Measurements from ENCODE around the gene CCBE1. TPM values are rescaled to one million over a fixed set of nuclear protein-coding genes. Genes with fewer than 3 reads are reported as not detected.

The CCBE1 gene
- total and polyA plus RNA-seq, 4 experiments from 2014 or later, result not detected

DNA sequence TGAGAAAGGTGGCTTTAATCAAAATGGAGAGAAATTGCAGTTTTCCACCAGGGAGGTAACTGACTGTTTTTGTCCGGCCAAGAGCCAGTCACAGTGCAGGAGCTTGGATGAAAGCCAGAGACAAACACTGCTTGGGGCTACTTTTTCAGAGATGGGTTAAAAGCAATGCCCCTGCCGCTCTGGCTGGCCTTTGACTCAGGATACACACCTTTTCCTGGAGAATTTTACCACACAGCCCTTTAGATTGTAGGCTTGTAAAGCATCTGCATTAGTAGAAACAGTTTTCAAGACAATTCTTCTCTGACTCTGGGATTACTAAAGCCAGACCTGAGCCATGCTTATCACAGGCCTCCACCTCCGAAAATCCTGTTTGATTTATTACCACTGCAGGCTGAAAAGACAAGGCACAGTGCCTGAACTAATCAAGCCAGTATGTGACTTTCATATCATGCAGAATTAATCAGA lies 79.7 kb downstream of the CCBE1 start:
- Mint-ChIP-seq H3K27me3 (peaks cover 1 to 2% of the 10 kb centered on the region in 2 donors), H3K36me3 (no peaks in the 10 kb centered on the region), H3K27ac (no peak overlapping the region), H3K4me3 (no peak overlapping the region), H3K4me1 (no peaks in the 10 kb centered on the region), H3K9me3 (peaks cover 0 to 2% (median 0%) of the 10 kb centered on the region in 8 donors)
- no peaks in the 10 kb centered on the region for H3K4me1 ChIP-seq (ENCODE audit: insufficient read depth, low read length)
- DNase-seq, result no peak
- POLR2A ChIA-PET (ENCODE audit: partially characterized antibody), result no interaction called here
- H3K27me3 ChIP-seq (ENCODE audit: insufficient read depth, low read length), result peaks cover 3% of the 10 kb centered on the region
- H3K9me3 ChIP-seq (ENCODE audit: control insufficient read depth in 1 of 2, low read length in 2 of 2), result no peaks in the 10 kb centered on the region
- no peak overlapping the region for H3K27ac ChIP-seq (ENCODE audit: low read depth, low read length)
- H3K36me3 ChIP-seq (ENCODE audit: insufficient read depth, low read length), result no peaks in the 10 kb centered on the region
- CTCF ChIA-PET (ENCODE audit: partially characterized antibody), result no interaction called here
- no peak overlapping the region for H3K4me3 ChIP-seq (ENCODE audit: low read length in 2 of 2)
- intact Hi-C loops (cut with micrococcal nuclease), result no loop called here

DNA sequence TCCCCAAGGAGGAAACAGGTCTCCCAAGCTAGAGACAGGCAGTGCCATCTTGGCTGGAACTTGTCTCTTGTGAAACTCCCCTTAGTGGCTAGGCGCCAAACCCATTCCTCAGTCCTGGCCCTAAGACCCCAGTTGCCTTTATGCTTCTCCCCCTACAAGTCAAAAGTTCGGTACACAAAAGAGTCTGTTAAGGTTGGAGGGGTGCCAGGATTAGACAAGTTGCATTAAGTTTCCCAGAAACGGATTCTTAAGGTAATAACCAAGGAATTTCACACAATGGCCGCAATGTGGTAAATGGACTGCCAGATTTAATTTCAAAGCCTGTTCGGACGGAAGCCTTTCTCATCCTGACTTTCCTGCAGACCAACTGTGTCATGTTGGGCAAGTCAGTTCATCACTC lies 80.7 kb downstream of the CCBE1 start:
- no peak overlapping the region for H3K27ac Mint-ChIP-seq
- DNase-seq, result no peak
- H3K4me3 Mint-ChIP-seq, result no peak overlapping the region
- Histone ChIP-seq H3K27me3 (ENCODE audit: insufficient read depth, low read length) (no peaks in the 10 kb centered on the region), H3K4me3 (ENCODE audit: low read length in 2 of 2) (no peak overlapping the region), H3K9me3 (ENCODE audit: control insufficient read depth in 1 of 2, low read length in 2 of 2) (no peaks in the 10 kb centered on the region), H3K36me3 (ENCODE audit: insufficient read depth, low read length) (no peaks in the 10 kb centered on the region), H3K4me1 (ENCODE audit: insufficient read depth, low read length) (no peaks in the 10 kb centered on the region), H3K27ac (ENCODE audit: low read depth, low read length) (no peak overlapping the region)
- H3K4me1 Mint-ChIP-seq, result no peaks in the 10 kb centered on the region
- peaks cover 1 to 2% of the 10 kb centered on the region in 2 donors for H3K27me3 Mint-ChIP-seq
- H3K36me3 Mint-ChIP-seq, result no peaks in the 10 kb centered on the region
- H3K9me3 Mint-ChIP-seq, result peaks cover 0 to 2% (median 0%) of the 10 kb centered on the region in 8 donors
- ChIA-PET POLR2A (ENCODE audit: partially characterized antibody) (no interaction called here), CTCF (ENCODE audit: partially characterized antibody) (no interaction called here)
- intact Hi-C loops (cut with micrococcal nuclease), result no loop called here

DNA sequence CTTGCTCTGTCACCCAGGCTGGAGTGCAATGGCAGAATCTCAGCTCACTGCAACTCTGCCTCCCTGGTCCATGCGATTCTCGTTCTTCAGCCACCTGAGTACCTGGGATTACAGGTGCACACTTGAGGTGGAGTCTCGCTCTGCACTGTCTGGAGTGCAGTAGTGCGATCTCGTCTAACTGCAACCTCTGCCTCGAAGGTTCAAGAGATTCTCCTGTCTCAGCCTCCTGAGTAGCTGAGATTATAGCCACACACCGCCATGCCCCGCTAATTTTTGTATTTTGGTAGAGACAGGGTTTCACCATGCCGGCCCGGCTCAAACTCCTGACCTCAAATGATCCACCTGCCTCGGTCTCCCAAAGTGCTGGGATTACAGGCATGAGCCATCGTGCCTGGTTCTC lies 83.3 kb downstream of the CCBE1 start:
- intact Hi-C loops (cut with micrococcal nuclease), result no loop called here
- no peak for DNase-seq
- CTCF ChIA-PET (ENCODE audit: partially characterized antibody), result no interaction called here
- Mint-ChIP-seq H3K36me3 (no peaks in the 10 kb centered on the region), H3K4me1 (no peaks in the 10 kb centered on the region), H3K9me3 (peaks cover 0 to 4% (median 0%) of the 10 kb centered on the region in 8 donors), H3K27me3 (no peaks in the 10 kb centered on the region), H3K27ac (no peak overlapping the region), H3K4me3 (no peak overlapping the region)
- Histone ChIP-seq H3K27me3 (ENCODE audit: insufficient read depth, low read length) (no peaks in the 10 kb centered on the region), H3K4me1 (ENCODE audit: insufficient read depth, low read length) (no peaks in the 10 kb centered on the region), H3K36me3 (ENCODE audit: insufficient read depth, low read length) (no peaks in the 10 kb centered on the region), H3K9me3 (ENCODE audit: control insufficient read depth in 1 of 2, low read length in 2 of 2) (no peaks in the 10 kb centered on the region), H3K4me3 (ENCODE audit: low read length in 2 of 2) (no peak overlapping the region), H3K27ac (ENCODE audit: low read depth, low read length) (no peak overlapping the region)
- POLR2A ChIA-PET (ENCODE audit: partially characterized antibody), result no interaction called here

DNA sequence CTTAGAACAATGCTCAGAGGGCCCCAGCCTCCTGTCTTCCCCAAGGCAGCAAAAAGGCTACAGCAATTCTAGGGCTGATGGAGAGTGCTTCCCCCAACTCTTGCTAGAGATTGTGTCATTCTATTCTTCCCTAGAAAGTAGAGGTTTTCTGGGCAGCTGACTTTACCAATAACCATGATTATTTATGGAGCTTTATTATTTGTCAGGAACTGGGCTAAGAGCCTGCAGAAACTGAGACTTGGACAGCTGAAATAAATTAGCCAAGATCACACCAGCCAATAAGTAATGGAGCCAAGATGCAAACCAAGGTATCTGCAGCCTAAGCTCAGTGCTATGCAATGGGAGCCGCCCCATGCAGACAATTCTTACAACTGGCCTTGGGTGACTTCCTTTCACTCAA lies 84.8 kb downstream of the CCBE1 start:
- H3K27ac Mint-ChIP-seq, result no peak overlapping the region
- no peaks in the 10 kb centered on the region for H3K27me3 Mint-ChIP-seq
- DNase-seq, result no peak
- intact Hi-C loops (cut with micrococcal nuclease), result no loop called here
- H3K9me3 Mint-ChIP-seq, result peaks cover 0 to 4% (median 0%) of the 10 kb centered on the region in 8 donors
- Histone ChIP-seq H3K4me3 (ENCODE audit: low read length in 2 of 2) (no peak overlapping the region), H3K27me3 (ENCODE audit: insufficient read depth, low read length) (no peaks in the 10 kb centered on the region), H3K4me1 (ENCODE audit: insufficient read depth, low read length) (no peaks in the 10 kb centered on the region), H3K27ac (ENCODE audit: low read depth, low read length) (no peak overlapping the region), H3K9me3 (ENCODE audit: control insufficient read depth in 1 of 2, low read length in 2 of 2) (no peaks in the 10 kb centered on the region), H3K36me3 (ENCODE audit: insufficient read depth, low read length) (no peaks in the 10 kb centered on the region)
- H3K4me3 Mint-ChIP-seq, result no peak overlapping the region
- CTCF ChIA-PET (ENCODE audit: partially characterized antibody), result no interaction called here
- H3K36me3 Mint-ChIP-seq, result no peaks in the 10 kb centered on the region
- no peaks in the 10 kb centered on the region for H3K4me1 Mint-ChIP-seq
- POLR2A ChIA-PET (ENCODE audit: partially characterized antibody), result no interaction called here

DNA sequence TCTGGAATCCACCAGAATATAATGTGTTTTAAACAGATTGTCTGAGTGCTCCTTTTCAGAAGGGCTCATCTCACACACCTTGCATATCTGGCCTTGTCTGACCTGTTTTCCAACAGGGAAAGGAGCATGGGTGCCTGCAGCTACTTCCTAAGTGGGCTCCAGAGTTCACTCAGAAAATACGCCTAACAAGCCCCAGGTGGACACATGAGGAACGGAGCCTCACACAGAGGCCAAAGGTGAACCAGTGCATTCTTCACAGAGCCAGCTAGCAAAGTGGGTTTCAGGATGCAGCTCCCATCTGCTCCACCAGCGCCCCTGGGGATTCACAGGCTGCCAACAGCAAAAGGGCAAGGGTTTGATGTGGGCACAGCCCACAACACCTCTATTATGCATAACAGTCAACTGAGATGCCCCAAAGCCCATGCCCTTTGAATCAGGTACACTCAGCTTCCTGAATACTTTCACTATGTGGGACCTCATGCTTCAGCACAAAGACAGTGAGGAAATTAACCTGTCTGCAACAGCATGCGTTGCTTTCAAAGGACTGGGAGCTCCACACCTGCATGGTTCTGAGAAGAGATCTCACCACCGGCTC lies 86.6 kb downstream of the CCBE1 start:
- Mint-ChIP-seq H3K27me3 (no peaks in the 10 kb centered on the region), H3K9me3 (peaks cover 0 to 4% (median 0%) of the 10 kb centered on the region in 8 donors), H3K4me1 (no peaks in the 10 kb centered on the region), H3K27ac (no peak overlapping the region), H3K36me3 (no peaks in the 10 kb centered on the region), H3K4me3 (no peak overlapping the region)
- intact Hi-C loops (cut with micrococcal nuclease), result no loop called here
- Histone ChIP-seq H3K4me3 (ENCODE audit: low read length in 2 of 2) (no peak overlapping the region), H3K27me3 (ENCODE audit: insufficient read depth, low read length) (no peaks in the 10 kb centered on the region), H3K4me1 (ENCODE audit: insufficient read depth, low read length) (no peaks in the 10 kb centered on the region), H3K9me3 (ENCODE audit: control insufficient read depth in 1 of 2, low read length in 2 of 2) (no peaks in the 10 kb centered on the region), H3K27ac (ENCODE audit: low read depth, low read length) (no peak overlapping the region), H3K36me3 (ENCODE audit: insufficient read depth, low read length) (no peaks in the 10 kb centered on the region)
- DNase-seq, result no peak
- ChIA-PET POLR2A (ENCODE audit: partially characterized antibody) (no interaction called here), CTCF (ENCODE audit: partially characterized antibody) (no interaction called here)

DNA sequence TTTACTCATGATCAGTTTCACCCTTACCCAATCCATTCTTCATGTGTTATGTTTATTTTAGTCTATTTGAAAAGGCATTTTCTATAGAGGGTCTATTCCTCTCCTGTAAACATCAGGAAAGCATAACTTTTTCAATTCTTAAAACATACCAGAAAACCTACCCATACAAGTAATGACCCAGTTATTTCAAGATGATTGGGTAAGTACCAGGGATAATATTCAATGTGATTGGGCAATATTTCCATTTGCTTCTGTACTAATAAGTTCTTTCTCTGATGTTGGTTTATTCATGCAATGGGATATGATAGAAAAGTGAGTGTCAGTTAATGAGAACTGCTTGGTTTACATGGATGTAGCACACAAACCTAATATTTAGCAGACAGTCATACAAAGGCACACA lies 87.6 kb downstream of the CCBE1 start:
- Mint-ChIP-seq H3K4me3 (no peak overlapping the region), H3K4me1 (no peaks in the 10 kb centered on the region), H3K9me3 (peaks cover 0 to 4% (median 0%) of the 10 kb centered on the region in 8 donors), H3K27ac (no peak overlapping the region), H3K27me3 (no peaks in the 10 kb centered on the region), H3K36me3 (no peaks in the 10 kb centered on the region)
- Histone ChIP-seq H3K9me3 (ENCODE audit: control insufficient read depth in 1 of 2, low read length in 2 of 2) (no peaks in the 10 kb centered on the region), H3K4me3 (ENCODE audit: low read length in 2 of 2) (no peak overlapping the region), H3K27ac (ENCODE audit: low read depth, low read length) (no peak overlapping the region), H3K36me3 (ENCODE audit: insufficient read depth, low read length) (no peaks in the 10 kb centered on the region), H3K4me1 (ENCODE audit: insufficient read depth, low read length) (no peaks in the 10 kb centered on the region), H3K27me3 (ENCODE audit: insufficient read depth, low read length) (no peaks in the 10 kb centered on the region)
- POLR2A ChIA-PET (ENCODE audit: partially characterized antibody), result no interaction called here
- intact Hi-C loops (cut with micrococcal nuclease), result no loop called here
- CTCF ChIA-PET (ENCODE audit: partially characterized antibody), result no interaction called here
- no peak for DNase-seq

DNA sequence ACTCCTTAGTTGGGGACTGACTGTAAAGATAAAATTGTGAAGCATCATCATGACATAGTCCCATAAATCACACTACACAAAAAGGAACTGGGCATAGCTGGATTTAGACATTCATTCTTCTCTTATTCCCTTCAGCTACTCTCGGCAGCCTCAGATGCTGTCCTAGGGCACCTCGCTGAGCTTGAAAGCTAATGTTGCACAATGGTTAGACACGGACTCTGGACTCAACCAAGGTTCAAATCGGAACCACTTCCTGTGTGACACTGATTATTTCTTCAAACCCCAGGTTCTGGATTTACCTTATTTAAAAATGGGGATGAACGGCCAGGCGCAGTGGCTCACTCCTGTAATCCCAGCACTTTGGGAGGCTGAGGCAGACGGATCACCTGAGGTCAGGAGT lies 89.8 kb downstream of the CCBE1 start:
- H3K27me3 ChIP-seq (ENCODE audit: insufficient read depth, low read length), result no peaks in the 10 kb centered on the region
- no peak overlapping the region for H3K27ac ChIP-seq (ENCODE audit: low read depth, low read length)
- Mint-ChIP-seq H3K4me3 (no peak overlapping the region), H3K27ac (no peak overlapping the region), H3K9me3 (peaks cover 0 to 4% (median 0%) of the 10 kb centered on the region in 8 donors), H3K36me3 (no peaks in the 10 kb centered on the region), H3K27me3 (no peaks in the 10 kb centered on the region), H3K4me1 (no peaks in the 10 kb centered on the region)
- no peaks in the 10 kb centered on the region for H3K9me3 ChIP-seq (ENCODE audit: control insufficient read depth in 1 of 2, low read length in 2 of 2)
- no peaks in the 10 kb centered on the region for H3K36me3 ChIP-seq (ENCODE audit: insufficient read depth, low read length)
- ChIA-PET POLR2A (ENCODE audit: partially characterized antibody) (no interaction called here), CTCF (ENCODE audit: partially characterized antibody) (no interaction called here)
- no peak overlapping the region for H3K4me3 ChIP-seq (ENCODE audit: low read length in 2 of 2)
- no peaks in the 10 kb centered on the region for H3K4me1 ChIP-seq (ENCODE audit: insufficient read depth, low read length)
- intact Hi-C loops (cut with micrococcal nuclease), result no loop called here
- DNase-seq, result no peak

DNA sequence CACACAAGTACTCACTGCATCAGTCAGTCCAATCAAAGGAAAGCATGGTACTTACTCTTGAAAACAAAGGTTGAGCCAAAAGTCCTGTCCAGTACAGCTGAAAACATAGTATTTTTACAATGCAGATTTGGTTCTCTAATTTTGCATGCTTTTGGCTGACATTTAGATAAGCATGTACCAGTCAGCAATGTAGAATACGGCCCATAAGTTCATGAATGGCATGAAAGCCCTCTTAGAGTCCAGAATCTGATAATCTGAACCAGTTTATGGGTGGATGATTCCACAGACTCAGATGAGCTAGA lies 90.2 kb downstream of the CCBE1 start:
- H3K36me3 ChIP-seq (ENCODE audit: insufficient read depth, low read length), result no peaks in the 10 kb centered on the region
- no peaks in the 10 kb centered on the region for H3K4me1 ChIP-seq (ENCODE audit: insufficient read depth, low read length)
- Mint-ChIP-seq H3K27me3 (no peaks in the 10 kb centered on the region), H3K9me3 (peaks cover 0 to 4% (median 0%) of the 10 kb centered on the region in 8 donors), H3K36me3 (no peaks in the 10 kb centered on the region), H3K27ac (no peak overlapping the region), H3K4me3 (no peak overlapping the region), H3K4me1 (no peaks in the 10 kb centered on the region)
- no peak overlapping the region for H3K4me3 ChIP-seq (ENCODE audit: low read length in 2 of 2)
- ChIA-PET POLR2A (ENCODE audit: partially characterized antibody) (no interaction called here), CTCF (ENCODE audit: partially characterized antibody) (no interaction called here)
- no peaks in the 10 kb centered on the region for H3K27me3 ChIP-seq (ENCODE audit: insufficient read depth, low read length)
- no peaks in the 10 kb centered on the region for H3K9me3 ChIP-seq (ENCODE audit: control insufficient read depth in 1 of 2, low read length in 2 of 2)
- no peak for DNase-seq
- no peak overlapping the region for H3K27ac ChIP-seq (ENCODE audit: low read depth, low read length)
- intact Hi-C loops (cut with micrococcal nuclease), result no loop called here

Data from CD4-positive, alpha-beta memory T cell (primary cell).